Activated CD4-positive, alpha-beta memory T cell treated with anti-CD3 and anti-CD28 coated beads for 36 hours (primary cell): ENCODE measurements around the gene NAA16. TPM values are rescaled to one million over a fixed set of nuclear protein-coding genes. Genes with fewer than 3 reads are reported as not detected.
"Not testable (repeated sequence)": the region's sequence is repeated elsewhere in the genome, so short reads cannot be mapped to it uniquely, and the experiment has no call there.

ENCODE experiments used
- CTCF ChIA-PET: fragments of 350-600 bp; sonication (Branson Sonifier 250); formaldehyde crosslinking; loops from one replicate; lab custom pipeline; 2021; ENCODE audit warnings: antibody characterized with exemption, inconsistent platforms; lab: Charles Lee
- POLR2A ChIA-PET: fragments of 350-600 bp; sonication (Branson Sonifier 250); formaldehyde crosslinking; loops from one replicate; lab custom pipeline; 2021; ENCODE audit warnings: antibody characterized with exemption; lab: Charles Lee
- DNase-seq: peaks from one replicate; pipeline ENCODE4 v3.0.0-alpha.2; 2020
- H3K27ac Mint-ChIP-seq: one replicate; pipeline ENCODE4 v1.8.0; 2021; ENCODE audit warnings: mixed read lengths
- H3K27me3 Mint-ChIP-seq: one replicate; pipeline ENCODE4 v1.8.0; 2021; ENCODE audit warnings: mixed read lengths
- H3K36me3 Mint-ChIP-seq: one replicate; pipeline ENCODE4 v1.8.0; 2021; ENCODE audit warnings: mixed read lengths
- H3K4me1 Mint-ChIP-seq: one replicate; pipeline ENCODE4 v1.8.0; 2021; ENCODE audit warnings: low read depth, mixed read lengths
- H3K4me3 Mint-ChIP-seq: one replicate; pipeline ENCODE4 v1.8.0; 2021; ENCODE audit warnings: mild to moderate bottlenecking, mixed read lengths
- H3K9me3 Mint-ChIP-seq: one replicate; pipeline ENCODE4 v1.8.0; 2021; ENCODE audit warnings: mixed read lengths
- intact Hi-C: fragments of 100-400 bp; cut with micrococcal nuclease; formaldehyde crosslinking; loops from one replicate; pipeline ENCODE4 v1.15.1; 2023
- total RNA-seq, 2 experiments: library from RNA; stranded (reverse); gene quantifications; one replicate each; pipeline ENCODE4 v1.2.3, GENCODE V29; 2021

NAA16 gene
- total RNA-seq, 2 experiments from 2014 or later, result 19.2 to 23.2 TPM

DNA sequence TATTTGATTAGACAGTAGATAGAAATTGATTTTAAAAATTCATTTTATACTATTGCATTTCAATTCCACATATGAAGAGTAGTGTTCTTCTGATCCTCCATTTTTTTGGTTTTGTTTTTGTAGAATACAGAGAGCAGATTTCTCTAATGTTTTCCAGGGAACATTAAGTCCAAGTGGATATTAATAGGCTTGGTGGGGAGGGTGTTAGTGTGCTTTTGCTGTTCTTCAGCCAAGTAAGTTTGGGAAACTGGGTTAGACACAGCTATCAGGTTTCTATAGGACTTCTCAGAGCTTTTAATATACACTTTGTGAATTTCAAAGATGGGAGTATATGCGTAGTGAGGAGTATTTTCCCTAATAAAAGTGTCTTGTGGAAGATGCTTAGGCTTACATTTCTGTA lies 21.8 kb downstream of the NAA16 start:
- no peaks in the 10 kb centered on the region for H3K9me3 Mint-ChIP-seq
- peaks cover 34% of the 10 kb centered on the region for H3K36me3 Mint-ChIP-seq
- no peak for DNase-seq
- no peak overlapping the region for H3K4me3 Mint-ChIP-seq
- intact Hi-C loops, result no loop called here
- ChIA-PET CTCF (interaction anchor here (1.1 kb wide), 1 partner anchor 320 kb away, joined by 3 read pairs; no protein-coding TSS in a partner anchor), POLR2A (no interaction called here)
- H3K27me3 Mint-ChIP-seq, result no peaks in the 10 kb centered on the region
- H3K27ac Mint-ChIP-seq, result no peak overlapping the region
- peaks cover 9% of the 10 kb centered on the region for H3K4me1 Mint-ChIP-seq

DNA sequence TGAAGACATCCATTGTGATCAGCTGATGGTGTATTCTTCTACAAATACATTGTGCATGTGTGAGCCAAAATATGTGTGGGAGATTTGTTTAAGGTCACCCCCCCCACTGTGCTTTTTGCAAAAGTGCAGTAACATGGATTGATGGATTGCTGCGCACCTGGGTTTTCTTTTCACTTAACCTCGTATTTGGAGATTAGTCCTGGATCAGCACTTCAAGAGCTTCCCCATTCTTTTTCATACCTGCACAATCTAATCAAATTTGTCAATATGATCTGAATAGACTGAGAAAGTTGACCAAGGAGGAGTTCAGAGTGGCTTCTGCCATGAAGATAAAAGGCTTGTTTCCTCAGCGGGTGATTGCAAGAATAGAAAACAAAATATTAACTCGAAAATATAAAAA lies 23.7 kb downstream of the NAA16 start:
- CTCF ChIA-PET, result no interaction called here
- peaks cover 6% of the 10 kb centered on the region for H3K4me1 Mint-ChIP-seq
- H3K27ac Mint-ChIP-seq, result no peak overlapping the region
- no peaks in the 10 kb centered on the region for H3K9me3 Mint-ChIP-seq
- no peak for DNase-seq
- intact Hi-C loops, result no loop called here
- POLR2A ChIA-PET, result no interaction called here
- no peaks in the 10 kb centered on the region for H3K27me3 Mint-ChIP-seq
- H3K36me3 Mint-ChIP-seq, result peaks cover 30% of the 10 kb centered on the region
- no peak overlapping the region for H3K4me3 Mint-ChIP-seq

DNA sequence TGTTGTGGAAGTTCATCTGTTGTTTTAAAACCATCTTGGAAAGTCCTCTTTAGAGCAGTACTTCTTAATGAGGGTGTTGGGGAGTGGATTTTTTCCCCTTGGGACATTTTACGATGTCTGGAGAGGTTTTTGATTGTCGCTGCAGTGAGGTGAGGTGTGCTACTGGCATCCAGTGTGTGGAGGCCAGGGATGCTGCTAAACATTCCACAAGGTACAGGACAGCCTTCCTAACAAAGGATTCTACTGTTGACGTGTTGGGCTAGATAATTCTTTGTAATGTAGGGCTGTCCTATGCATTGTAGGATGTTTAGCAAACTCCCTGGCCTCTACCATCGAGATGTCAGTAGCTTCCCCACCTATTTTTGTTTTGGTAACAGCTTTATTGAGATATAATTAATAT lies 33.3 kb downstream of the NAA16 start:
- Mint-ChIP-seq H3K27me3 (no peaks in the 10 kb centered on the region), H3K27ac (no peak overlapping the region), H3K4me3 (no peak overlapping the region), H3K36me3 (peaks cover 55% of the 10 kb centered on the region), H3K9me3 (no peaks in the 10 kb centered on the region), H3K4me1 (peaks cover 38% of the 10 kb centered on the region)
- ChIA-PET POLR2A (no interaction called here), CTCF (interaction anchor here (0.7 to 1.0 kb wide), 3 partner anchors 8 to 10 kb away, joined by 3 read pairs; no protein-coding TSS in a partner anchor)
- intact Hi-C loops, result no loop called here
- DNase-seq, result no peak

DNA sequence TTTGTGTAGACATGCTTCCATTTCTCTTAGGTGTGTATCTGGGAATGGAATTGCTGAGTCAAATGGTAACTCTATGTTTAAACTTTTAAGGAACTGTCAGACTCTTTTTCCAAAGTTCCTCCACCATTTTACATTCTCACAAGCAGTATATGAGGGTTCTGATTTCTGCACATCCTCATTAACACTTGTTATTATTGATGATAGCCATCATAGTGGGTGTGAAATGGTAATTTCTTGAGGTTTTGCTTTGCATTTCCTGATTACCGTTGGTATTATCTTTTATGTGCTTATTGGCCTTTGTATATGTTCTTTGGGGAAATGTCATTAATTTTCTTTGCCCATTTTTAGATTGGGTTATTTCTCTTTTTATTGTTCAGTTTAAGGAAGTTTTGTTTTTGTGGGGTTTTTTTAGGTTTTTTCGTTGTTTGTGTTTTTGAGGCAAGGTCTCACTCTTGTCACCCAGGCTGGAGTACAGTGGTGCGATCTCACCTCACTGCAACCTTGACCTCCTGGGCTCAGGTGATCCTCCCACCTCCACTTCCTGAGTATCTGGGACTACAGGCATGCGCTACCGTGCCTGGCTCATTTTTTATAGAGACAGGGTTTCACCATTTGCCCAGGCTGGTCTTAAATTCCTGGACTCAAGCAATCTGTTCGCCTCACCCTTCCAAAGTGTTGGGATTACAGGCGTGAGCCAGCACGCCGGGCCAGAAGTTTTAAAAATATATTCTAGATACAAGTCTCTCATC lies 34.3 kb downstream of the NAA16 start:
- POLR2A ChIA-PET, result no interaction called here

DNA sequence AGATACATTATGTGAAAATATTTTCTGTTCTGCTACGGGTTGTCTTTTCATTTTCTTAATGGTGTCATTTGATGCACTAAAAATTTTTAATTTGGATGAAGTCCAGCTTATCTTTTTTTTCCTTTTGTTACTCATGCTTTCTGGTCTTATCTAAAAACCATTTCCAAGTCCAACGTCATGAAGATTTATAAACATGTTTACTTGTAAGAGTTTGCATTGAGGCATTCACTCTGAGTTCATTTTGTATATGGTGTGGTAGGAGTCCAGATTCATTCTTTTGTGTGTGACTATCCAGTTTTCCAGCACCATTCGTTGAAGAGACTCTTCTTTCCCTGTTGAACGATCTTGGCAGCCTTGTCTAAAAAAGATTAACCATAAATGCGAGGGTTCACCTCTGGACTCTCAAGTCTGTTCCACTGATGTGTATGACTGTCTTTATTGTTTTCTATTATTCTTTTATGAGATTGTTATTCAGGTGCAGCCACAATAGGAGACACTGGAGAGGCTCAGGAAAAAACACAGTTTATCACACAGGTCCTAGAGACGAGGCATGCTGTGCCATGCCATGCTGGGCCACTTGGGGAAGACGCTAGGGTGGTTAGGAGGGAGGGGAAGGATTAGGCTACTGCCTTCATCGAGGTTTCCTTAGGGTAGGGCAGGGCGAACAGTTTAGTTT lies 35.0 kb downstream of the NAA16 start:
- Mint-ChIP-seq H3K27ac (no peak overlapping the region), H3K9me3 (no peaks in the 10 kb centered on the region), H3K27me3 (no peaks in the 10 kb centered on the region), H3K36me3 (peaks cover 49% of the 10 kb centered on the region), H3K4me3 (no peak overlapping the region), H3K4me1 (peaks cover 38% of the 10 kb centered on the region)
- intact Hi-C loops, result no loop called here
- ChIA-PET CTCF (no interaction called here), POLR2A (no interaction called here)
- no peak for DNase-seq

More for the DNA sequence above, 34.3 kb downstream of the NAA16 start:
- Mint-ChIP-seq H3K4me3 (no peak overlapping the region), H3K27ac (no peak overlapping the region), H3K9me3 (no peaks in the 10 kb centered on the region), H3K4me1 (peaks cover 38% of the 10 kb centered on the region), H3K27me3 (no peaks in the 10 kb centered on the region), H3K36me3 (peaks cover 53% of the 10 kb centered on the region)
- DNase-seq, result no peak
- intact Hi-C loops, result no loop called here
- CTCF ChIA-PET, result interaction anchor here (0.7 to 1.0 kb wide), 3 partner anchors 7 to 9 kb away, joined by 3 read pairs; no protein-coding TSS in a partner anchor

DNA sequence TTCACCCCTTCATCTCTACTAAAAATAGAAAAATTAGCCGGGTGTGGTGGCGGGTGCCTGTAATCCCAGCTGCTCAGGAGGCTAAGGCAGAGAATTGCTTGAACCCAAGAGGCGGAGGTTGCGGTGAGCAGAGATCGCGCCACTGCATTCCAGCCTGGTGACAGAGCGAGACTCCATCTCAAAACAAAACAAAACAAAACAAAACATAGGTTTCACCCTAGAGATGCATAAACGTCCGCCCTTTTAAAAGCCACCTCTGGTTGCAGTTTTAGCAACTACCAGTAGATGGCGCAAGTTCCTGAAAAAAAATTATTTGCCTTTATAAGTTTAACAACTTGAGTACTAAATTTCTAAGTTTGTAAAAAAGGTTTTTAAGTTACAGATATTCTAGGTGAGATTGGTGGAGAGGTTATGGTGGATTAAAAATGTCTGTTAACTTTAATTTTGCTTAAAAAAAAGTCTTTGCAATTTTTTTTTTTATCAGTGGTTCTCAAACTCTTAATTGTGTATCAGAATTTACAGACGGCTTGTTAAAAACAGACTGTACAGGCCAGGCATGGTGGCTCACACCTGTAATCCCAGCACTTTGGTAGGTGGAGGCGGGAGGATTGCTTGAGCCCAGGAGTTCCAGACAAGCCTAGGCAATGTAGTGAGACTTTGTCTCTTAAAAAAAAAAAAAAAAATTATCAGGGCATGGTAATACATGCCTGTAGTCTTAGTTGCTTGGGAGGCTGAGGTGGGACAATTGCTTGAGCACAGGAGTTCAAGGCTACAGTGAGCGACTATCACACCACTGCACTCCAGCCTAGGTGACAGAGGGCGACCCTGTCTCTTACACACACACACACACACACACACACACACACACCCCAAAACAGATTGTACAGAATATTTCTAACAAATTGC lies 42.1 kb downstream of the NAA16 start:
- no peak overlapping the region for H3K4me3 Mint-ChIP-seq
- H3K9me3 Mint-ChIP-seq, result no peaks in the 10 kb centered on the region
- H3K27ac Mint-ChIP-seq, result peak overlapping the region; percentile 73
- DNase-seq, result peak; percentile 73
- CTCF ChIA-PET, result interaction anchor here (0.5 to 1.0 kb wide), 4 partner anchors 8 to 566 kb away, joined by 3 to 4 read pairs (median 3); no protein-coding TSS in a partner anchor
- peaks cover 19% of the 10 kb centered on the region for H3K36me3 Mint-ChIP-seq
- peaks cover 53% of the 10 kb centered on the region for H3K4me1 Mint-ChIP-seq
- intact Hi-C loops, result loop anchor here (1.0 to 2.0 kb wide), 3 partner anchors 201 to 758 kb away; no protein-coding TSS in a partner anchor
- POLR2A ChIA-PET, result no interaction called here
- no peaks in the 10 kb centered on the region for H3K27me3 Mint-ChIP-seq

DNA sequence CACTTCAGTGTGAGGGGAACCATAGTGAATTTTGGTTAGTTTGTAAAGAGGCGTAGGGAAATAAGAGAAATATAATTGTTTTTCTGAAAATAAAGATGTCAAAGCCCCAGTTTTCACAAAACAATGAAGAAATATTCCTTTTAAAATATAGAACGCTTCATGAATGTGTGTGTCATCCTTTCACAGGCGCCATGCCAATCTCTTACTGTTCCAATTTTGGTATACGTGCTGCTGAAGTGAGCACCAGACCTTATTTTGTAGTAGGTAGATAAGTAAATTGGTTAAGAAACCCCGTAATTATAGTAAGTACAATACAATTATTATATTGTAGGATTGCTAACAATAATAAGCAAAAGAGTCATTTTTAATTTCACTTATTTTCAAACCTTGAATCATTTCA lies 43.3 kb downstream of the NAA16 start:
- Mint-ChIP-seq H3K36me3 (peaks cover 20% of the 10 kb centered on the region), H3K27ac (no peak overlapping the region), H3K4me1 (peaks cover 53% of the 10 kb centered on the region), H3K9me3 (no peaks in the 10 kb centered on the region), H3K27me3 (no peaks in the 10 kb centered on the region), H3K4me3 (no peak overlapping the region)
- intact Hi-C loops, result no loop called here
- CTCF ChIA-PET, result interaction anchor here (0.6 to 1.1 kb wide), 2 partner anchors 32 to 298 kb away, joined by 3 read pairs; no protein-coding TSS in a partner anchor
- no peak for DNase-seq
- POLR2A ChIA-PET, result no interaction called here

DNA sequence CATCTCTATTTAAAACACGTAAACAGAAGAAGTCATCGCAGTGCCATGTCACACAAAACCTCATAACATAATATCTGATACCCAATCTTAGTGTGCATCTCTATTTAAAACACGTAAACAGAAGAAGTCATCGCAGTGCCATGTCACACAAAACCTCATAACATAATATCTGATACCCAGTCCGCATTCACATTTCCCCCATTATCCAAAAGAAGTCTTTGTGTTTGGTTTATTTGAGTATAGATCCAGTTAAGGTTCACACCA lies 45.2 kb downstream of the NAA16 start:
- Mint-ChIP-seq H3K4me1 (peaks cover 54% of the 10 kb centered on the region), H3K27ac (peak overlapping the region; percentile 84), H3K36me3 (peaks cover 24% of the 10 kb centered on the region), H3K4me3 (peak overlapping the region; percentile 13)
- intact Hi-C loops, result loop anchor here (1.0 to 5.0 kb wide), 4 partner anchors 42 to 691 kb away; partner anchors contain the start of genes DGKH and VWA8
- DNase-seq, H3K27me3 Mint-ChIP-seq, H3K9me3 Mint-ChIP-seq: not testable (repeated sequence)
- POLR2A ChIA-PET, result interaction anchor here (0.8 kb wide), 1 partner anchor 109 kb away, joined by 3 read pairs; no protein-coding TSS in a partner anchor
- CTCF ChIA-PET, result interaction anchor here (0.9 to 1.3 kb wide), 2 partner anchors 104 to 297 kb away, joined by 3 read pairs; no protein-coding TSS in a partner anchor

DNA sequence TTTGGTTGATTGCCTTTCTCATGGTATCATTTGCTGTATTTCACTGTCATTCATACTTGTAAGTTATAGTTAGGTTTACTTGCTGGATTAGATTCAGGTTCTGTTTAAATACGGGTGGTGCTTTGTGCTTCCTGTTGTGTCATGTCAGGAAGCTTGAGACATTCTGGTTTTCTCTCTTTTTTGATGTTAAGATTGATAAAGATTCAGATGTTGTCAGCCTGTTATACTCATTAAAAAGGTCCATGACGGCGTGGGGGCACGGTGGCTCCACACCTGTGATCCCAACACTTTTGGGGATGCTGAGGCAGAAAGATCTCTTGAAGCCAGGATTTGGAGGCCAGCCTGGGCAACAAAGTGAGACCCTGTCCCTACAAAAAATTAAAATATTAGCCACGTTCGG lies 45.7 kb downstream of the NAA16 start:
- POLR2A ChIA-PET, result no interaction called here
- Mint-ChIP-seq H3K9me3 (no peaks in the 10 kb centered on the region), H3K4me3 (peak overlapping the region; percentile 13), H3K4me1 (peaks cover 58% of the 10 kb centered on the region), H3K27ac (peak overlapping the region; percentile 84), H3K27me3 (no peaks in the 10 kb centered on the region), H3K36me3 (peaks cover 26% of the 10 kb centered on the region)
- intact Hi-C loops, result loop anchor here (1.0 to 5.0 kb wide), 4 partner anchors 42 to 691 kb away; partner anchors contain the start of genes DGKH and VWA8
- CTCF ChIA-PET, result interaction anchor here (0.9 to 1.3 kb wide), 3 partner anchors 23 to 296 kb away, joined by 3 to 4 read pairs (median 3); no protein-coding TSS in a partner anchor
- DNase-seq, result peak; percentile 53

DNA sequence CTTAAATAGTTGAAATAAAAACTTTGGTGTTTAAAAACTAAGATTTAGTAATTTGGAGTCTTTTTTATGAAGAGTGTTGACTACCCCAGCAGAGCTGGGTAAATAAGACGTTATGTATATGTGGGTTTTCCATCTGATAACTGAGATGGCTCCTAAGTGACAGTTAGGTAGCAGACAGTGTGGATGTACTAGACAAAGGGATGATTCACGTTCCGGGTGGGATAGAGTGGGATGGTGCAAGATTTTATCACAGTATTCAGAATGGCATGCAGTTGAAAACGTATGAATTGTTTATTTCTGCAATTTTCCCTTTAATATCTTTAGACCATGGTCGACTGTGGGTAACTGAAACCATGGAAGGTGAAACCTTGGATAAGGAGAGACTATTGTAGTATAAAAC lies 50.4 kb downstream of the NAA16 start:
- CTCF ChIA-PET, result no interaction called here
- no peak for DNase-seq
- intact Hi-C loops, result no loop called here
- peaks cover 29% of the 10 kb centered on the region for H3K4me1 Mint-ChIP-seq
- POLR2A ChIA-PET, result no interaction called here
- H3K4me3 Mint-ChIP-seq, result no peak overlapping the region
- peaks cover 49% of the 10 kb centered on the region for H3K36me3 Mint-ChIP-seq
- no peaks in the 10 kb centered on the region for H3K27me3 Mint-ChIP-seq
- no peak overlapping the region for H3K27ac Mint-ChIP-seq
- no peaks in the 10 kb centered on the region for H3K9me3 Mint-ChIP-seq

DNA sequence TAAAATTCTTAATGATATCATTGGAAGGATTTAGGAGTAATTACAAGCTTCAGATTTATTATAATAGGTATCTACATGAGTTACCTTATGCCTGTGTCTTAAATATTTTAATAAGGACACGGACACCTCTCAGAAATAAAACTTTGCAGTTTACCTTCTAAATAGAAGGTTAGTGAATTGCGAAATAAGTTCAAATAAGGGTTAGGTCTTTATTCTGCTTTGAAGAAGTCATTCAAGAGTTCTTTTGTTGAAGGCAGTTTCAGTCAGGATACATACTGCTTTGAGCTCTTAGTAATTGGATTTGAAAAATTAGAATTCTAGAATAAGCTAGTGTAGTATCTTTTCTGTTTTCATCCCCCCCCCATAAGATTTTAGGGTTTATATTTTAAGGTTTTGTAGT lies 53.0 kb downstream of the NAA16 start:
- H3K27ac Mint-ChIP-seq, result no peak overlapping the region
- H3K9me3 Mint-ChIP-seq, result no peaks in the 10 kb centered on the region
- DNase-seq, result no peak
- no peak overlapping the region for H3K4me3 Mint-ChIP-seq
- ChIA-PET CTCF (no interaction called here), POLR2A (no interaction called here)
- intact Hi-C loops, result no loop called here
- peaks cover 57% of the 10 kb centered on the region for H3K36me3 Mint-ChIP-seq
- H3K4me1 Mint-ChIP-seq, result peaks cover 13% of the 10 kb centered on the region
- no peaks in the 10 kb centered on the region for H3K27me3 Mint-ChIP-seq
